Measurements from ENCODE around the gene TMEM235. TPM values are rescaled to one million over a fixed set of nuclear protein-coding genes. Genes with fewer than 3 reads are reported as not detected.

The TMEM235 gene
- total and polyA plus RNA-seq, 4 donors, result 0.02 TPM; not detected in 3

DNA sequence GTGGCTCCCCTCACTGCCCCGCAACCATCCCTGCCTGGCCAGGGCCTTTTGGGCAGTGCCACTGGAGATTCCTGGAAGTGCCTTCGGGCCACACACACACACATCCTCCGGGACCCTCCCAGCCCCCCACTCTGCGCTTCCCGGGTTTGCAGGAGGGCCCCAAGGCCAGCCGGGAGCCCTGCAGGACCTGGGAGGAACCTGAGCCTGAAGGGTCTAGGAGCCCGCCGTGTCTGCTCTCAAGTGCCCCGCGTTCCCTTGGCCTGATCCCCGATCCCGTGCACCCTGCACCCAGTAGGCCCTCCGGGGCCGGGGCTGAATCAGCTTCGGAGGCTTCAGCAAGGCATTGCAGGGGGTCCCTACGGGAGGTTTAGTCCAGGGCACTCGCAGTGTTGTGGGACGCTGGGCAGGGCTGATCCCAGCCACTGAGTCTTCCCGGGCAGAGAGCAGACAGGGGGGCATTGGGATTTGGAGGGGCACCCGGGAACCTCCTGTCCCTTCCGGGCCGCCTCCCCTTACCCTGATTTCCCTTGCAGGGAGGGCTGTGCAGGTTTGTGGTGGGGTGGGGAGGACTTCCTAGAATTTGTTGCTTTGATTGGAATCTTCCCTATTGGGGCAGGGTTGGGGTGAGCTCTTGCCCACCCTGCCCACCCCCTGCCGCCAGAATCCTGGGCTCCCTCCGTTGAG, 36.9 kb downstream of the TMEM235 start:
- DNase-seq (ENCODE audit: low spot score), result no peak
- H3K4me3 ChIP-seq (ENCODE audit: low read depth in 1 of 3, low read length in 3 of 3), result no peak overlapping the region
- TF ChIP-seq TAF1 (conservative IDR thresholded peaks at IDR 0.05) (no peak), EGR1 (IDR thresholded peaks at IDR 0.05; ENCODE audit: low read depth in 2 of 2) (no peak), HNF4G (IDR thresholded peaks at IDR 0.05) (no peak), NR2F2 (IDR thresholded peaks at IDR 0.05) (no peak), GABPA (IDR thresholded peaks at IDR 0.05 in 1 of 2, conservative IDR thresholded peaks at IDR 0.05 in 1 of 2) (no peak), JUND (IDR thresholded peaks at IDR 0.05) (no peak), SP1 (IDR thresholded peaks at IDR 0.05) (no peak), HNF4A (conservative IDR thresholded peaks at IDR 0.05) (no peak), RXRA (IDR thresholded peaks at IDR 0.05) (no peak), YY1 (IDR thresholded peaks at IDR 0.05) (no peak), FOXA1 (IDR thresholded peaks at IDR 0.05) (no peak), RAD21 (IDR thresholded peaks at IDR 0.05) (no peak)
- TF ChIP-seq, protein P1, sequence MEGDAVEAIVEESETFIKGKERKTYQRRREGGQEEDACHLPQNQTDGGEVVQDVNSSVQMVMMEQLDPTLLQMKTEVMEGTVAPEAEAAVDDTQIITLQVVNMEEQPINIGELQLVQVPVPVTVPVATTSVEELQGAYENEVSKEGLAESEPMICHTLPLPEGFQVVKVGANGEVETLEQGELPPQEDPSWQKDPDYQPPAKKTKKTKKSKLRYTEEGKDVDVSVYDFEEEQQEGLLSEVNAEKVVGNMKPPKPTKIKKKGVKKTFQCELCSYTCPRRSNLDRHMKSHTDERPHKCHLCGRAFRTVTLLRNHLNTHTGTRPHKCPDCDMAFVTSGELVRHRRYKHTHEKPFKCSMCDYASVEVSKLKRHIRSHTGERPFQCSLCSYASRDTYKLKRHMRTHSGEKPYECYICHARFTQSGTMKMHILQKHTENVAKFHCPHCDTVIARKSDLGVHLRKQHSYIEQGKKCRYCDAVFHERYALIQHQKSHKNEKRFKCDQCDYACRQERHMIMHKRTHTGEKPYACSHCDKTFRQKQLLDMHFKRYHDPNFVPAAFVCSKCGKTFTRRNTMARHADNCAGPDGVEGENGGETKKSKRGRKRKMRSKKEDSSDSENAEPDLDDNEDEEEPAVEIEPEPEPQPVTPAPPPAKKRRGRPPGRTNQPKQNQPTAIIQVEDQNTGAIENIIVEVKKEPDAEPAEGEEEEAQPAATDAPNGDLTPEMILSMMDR (IDR thresholded peaks at IDR 0.05; ENCODE audit: low read depth, low read length, missing input control), result no peak
- TF ChIP-seq, protein P2, sequence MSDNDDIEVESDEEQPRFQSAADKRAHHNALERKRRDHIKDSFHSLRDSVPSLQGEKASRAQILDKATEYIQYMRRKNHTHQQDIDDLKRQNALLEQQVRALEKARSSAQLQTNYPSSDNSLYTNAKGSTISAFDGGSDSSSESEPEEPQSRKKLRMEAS (IDR thresholded peaks at IDR 0.05), result no peak
- TF ChIP-seq, protein P3, sequence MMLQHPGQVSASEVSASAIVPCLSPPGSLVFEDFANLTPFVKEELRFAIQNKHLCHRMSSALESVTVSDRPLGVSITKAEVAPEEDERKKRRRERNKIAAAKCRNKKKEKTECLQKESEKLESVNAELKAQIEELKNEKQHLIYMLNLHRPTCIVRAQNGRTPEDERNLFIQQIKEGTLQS (IDR thresholded peaks at IDR 0.05), result no peak
- TF ChIP-seq, protein P4, sequence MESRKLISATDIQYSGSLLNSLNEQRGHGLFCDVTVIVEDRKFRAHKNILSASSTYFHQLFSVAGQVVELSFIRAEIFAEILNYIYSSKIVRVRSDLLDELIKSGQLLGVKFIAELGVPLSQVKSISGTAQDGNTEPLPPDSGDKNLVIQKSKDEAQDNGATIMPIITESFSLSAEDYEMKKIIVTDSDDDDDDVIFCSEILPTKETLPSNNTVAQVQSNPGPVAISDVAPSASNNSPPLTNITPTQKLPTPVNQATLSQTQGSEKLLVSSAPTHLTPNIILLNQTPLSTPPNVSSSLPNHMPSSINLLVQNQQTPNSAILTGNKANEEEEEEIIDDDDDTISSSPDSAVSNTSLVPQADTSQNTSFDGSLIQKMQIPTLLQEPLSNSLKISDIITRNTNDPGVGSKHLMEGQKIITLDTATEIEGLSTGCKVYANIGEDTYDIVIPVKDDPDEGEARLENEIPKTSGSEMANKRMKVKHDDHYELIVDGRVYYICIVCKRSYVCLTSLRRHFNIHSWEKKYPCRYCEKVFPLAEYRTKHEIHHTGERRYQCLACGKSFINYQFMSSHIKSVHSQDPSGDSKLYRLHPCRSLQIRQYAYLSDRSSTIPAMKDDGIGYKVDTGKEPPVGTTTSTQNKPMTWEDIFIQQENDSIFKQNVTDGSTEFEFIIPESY (IDR thresholded peaks at IDR 0.05), result no peak
- TF ChIP-seq, protein P5, sequence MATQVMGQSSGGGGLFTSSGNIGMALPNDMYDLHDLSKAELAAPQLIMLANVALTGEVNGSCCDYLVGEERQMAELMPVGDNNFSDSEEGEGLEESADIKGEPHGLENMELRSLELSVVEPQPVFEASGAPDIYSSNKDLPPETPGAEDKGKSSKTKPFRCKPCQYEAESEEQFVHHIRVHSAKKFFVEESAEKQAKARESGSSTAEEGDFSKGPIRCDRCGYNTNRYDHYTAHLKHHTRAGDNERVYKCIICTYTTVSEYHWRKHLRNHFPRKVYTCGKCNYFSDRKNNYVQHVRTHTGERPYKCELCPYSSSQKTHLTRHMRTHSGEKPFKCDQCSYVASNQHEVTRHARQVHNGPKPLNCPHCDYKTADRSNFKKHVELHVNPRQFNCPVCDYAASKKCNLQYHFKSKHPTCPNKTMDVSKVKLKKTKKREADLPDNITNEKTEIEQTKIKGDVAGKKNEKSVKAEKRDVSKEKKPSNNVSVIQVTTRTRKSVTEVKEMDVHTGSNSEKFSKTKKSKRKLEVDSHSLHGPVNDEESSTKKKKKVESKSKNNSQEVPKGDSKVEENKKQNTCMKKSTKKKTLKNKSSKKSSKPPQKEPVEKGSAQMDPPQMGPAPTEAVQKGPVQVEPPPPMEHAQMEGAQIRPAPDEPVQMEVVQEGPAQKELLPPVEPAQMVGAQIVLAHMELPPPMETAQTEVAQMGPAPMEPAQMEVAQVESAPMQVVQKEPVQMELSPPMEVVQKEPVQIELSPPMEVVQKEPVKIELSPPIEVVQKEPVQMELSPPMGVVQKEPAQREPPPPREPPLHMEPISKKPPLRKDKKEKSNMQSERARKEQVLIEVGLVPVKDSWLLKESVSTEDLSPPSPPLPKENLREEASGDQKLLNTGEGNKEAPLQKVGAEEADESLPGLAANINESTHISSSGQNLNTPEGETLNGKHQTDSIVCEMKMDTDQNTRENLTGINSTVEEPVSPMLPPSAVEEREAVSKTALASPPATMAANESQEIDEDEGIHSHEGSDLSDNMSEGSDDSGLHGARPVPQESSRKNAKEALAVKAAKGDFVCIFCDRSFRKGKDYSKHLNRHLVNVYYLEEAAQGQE (IDR thresholded peaks at IDR 0.05), result no peak
- H3K36me3 ChIP-seq (ENCODE audit: control insufficient read depth in 4 of 4, insufficient read depth in 3 of 4, low read depth in 1 of 4, low read length in 3 of 4), result no peaks in the 10 kb centered on the region
- H3K27me3 ChIP-seq (ENCODE audit: control insufficient read depth in 4 of 4, insufficient read depth in 4 of 4, low read length in 3 of 4), result no peaks in the 10 kb centered on the region
- H3K27ac ChIP-seq (ENCODE audit: low read depth in 1 of 2, low read length in 2 of 2), result no peak overlapping the region
- H3K9me3 ChIP-seq (ENCODE audit: control insufficient read depth in 4 of 4, low read length in 3 of 4), result no peaks in the 10 kb centered on the region
- H3K9ac ChIP-seq (ENCODE audit: low read depth in 1 of 2, low read length in 2 of 2), result no peak overlapping the region
- 48% methylated on average over 24 of the region's 24 CpGs for WGBS
- peaks cover 10 to 24% (median 18%) of the 10 kb centered on the region in 4 donors for H3K4me1 ChIP-seq (ENCODE audit: control insufficient read depth in 4 of 4, insufficient read depth in 4 of 4, low read length in 3 of 4)

Measured in liver (tissue), 9 donors.